H1 (cell line): ENCODE results near the gene PRKAR2B.

Experiments used
- EZH2 ChIP-seq: fragments of 200-600 bp; sonication (generic); IDR thresholded peaks from 2 replicates; pipeline ENCODE4 v1.7.1; 2012; ENCODE audit warnings: low read depth, mild to moderate bottlenecking, moderate library complexity, low read length, inconsistent platforms; ENCODE audit not compliant: severe bottlenecking
- GABPA ChIP-seq: IDR thresholded peaks from 2 replicates; pipeline ENCODE4 v1.6.1; 2011; ENCODE audit warnings: mild to moderate bottlenecking, low read length, moderate library complexity, borderline replicate concordance; ENCODE audit not compliant: insufficient read depth
- POLR2A ChIP-seq, 2 experiments: IDR thresholded peaks; 1 replicate in 1 of 2; 2 replicates in 1 of 2; pipeline ENCODE4 v1.6.1; 2011; ENCODE audit warnings: low read depth in 2 of 2, low read length in 2 of 2, mild to moderate bottlenecking in 2 of 2; ENCODE audit errors: control extremely low read depth in 1 of 2
- TF ChIP-seq, protein P1 (sequence below), 3 experiments: IDR thresholded peaks; 1 replicate in 2 of 3; 2 replicates in 1 of 3; pipeline versions ENCODE4 v1.5.1 to v1.6.1; 2011; ENCODE audit warnings: low read length in 3 of 3, mild to moderate bottlenecking in 3 of 3, inconsistent platforms in 2 of 3, low read depth in 1 of 3, moderate library complexity in 1 of 3; ENCODE audit not compliant: insufficient read depth in 1 of 3; ENCODE audit errors: control extremely low read depth in 1 of 3

DNA sequence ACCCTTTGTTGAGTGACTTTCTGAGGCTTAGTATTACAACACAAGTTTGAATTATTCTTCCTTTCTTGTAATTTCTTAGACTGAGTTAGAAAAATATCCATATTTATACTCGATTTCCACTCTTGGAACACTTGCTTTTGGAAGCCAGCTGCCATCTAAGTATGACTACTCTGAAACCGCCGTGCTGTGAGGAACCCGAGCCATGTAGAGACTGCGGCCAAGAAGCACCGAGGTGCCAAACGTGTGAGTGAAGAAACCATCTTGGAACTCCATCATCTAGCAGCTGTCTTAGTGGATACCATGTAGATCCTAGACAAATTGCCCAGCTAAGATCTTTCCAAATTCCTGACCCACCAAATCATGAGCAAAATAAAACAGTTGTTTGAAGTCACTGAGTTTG, 49.7 kb upstream of the PRKAR2B start:
- TF ChIP-seq, protein P1, sequence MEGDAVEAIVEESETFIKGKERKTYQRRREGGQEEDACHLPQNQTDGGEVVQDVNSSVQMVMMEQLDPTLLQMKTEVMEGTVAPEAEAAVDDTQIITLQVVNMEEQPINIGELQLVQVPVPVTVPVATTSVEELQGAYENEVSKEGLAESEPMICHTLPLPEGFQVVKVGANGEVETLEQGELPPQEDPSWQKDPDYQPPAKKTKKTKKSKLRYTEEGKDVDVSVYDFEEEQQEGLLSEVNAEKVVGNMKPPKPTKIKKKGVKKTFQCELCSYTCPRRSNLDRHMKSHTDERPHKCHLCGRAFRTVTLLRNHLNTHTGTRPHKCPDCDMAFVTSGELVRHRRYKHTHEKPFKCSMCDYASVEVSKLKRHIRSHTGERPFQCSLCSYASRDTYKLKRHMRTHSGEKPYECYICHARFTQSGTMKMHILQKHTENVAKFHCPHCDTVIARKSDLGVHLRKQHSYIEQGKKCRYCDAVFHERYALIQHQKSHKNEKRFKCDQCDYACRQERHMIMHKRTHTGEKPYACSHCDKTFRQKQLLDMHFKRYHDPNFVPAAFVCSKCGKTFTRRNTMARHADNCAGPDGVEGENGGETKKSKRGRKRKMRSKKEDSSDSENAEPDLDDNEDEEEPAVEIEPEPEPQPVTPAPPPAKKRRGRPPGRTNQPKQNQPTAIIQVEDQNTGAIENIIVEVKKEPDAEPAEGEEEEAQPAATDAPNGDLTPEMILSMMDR (IDR thresholded peaks at IDR 0.05; ENCODE audit: control extremely low read depth in 1 of 3, insufficient read depth in 1 of 3, low read depth in 1 of 3, low read length in 3 of 3): no peak
- TF ChIP-seq EZH2: no peak
- no peak for TF ChIP-seq POLR2A (IDR thresholded peaks at IDR 0.05; ENCODE audit: control extremely low read depth in 1 of 2, low read depth in 2 of 2, low read length in 2 of 2)
- TF ChIP-seq GABPA: no peak
